Stimulated activated CD8-positive, alpha-beta memory T cell treated with anti-CD3 and anti-CD28 coated beads, Interleukin-15, amount 100 ng/mL, for 1 hour (primary cell): ENCODE measurements around the gene MAPKAP1.

Experiments used
- DNase-seq: peaks from one replicate; pipeline ENCODE4 v3.0.0-alpha.2; 2020; ENCODE audit warnings: low read depth

MAPKAP1 gene

DNA sequence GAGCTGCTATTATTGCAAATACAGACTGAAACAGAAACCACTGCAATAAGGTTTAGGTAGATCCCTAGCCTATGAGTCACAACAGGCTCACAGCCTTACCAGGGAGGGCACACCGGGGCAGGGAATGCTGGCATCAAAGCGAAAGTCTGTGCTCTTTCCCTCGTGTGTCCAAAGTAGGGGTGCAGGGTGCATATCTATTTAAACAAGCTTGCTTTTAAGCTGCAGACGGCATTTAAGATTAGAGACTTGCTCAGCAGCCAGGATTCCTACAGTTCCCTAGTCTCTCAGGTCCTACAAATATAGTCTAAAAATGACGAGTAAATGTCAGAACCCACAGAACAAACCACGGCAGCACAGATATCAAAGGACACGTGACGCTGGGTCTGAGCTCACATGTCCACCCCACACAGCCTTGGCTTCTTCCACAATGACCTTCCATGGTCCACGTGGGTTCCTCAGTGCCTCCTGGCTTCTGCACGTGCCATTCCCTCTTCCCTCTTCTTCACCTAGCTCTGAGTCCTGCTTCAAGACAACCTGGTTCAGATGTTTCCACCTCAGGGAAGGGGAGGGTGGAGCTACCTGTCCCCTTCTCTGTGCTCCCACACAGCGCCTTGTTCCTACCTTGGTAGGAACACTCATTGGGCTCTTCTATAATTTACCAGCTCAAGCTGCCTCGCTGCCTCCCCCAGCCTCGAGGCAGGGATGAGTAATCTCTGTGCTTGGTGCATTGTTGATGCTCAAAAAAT lies 193.2 kb downstream of the MAPKAP1 start:
- DNase-seq = no peak

- DNase-seq = no peak
Observed at GRCh38 chr9:125513303-125513667, 193.7 kb downstream of the MAPKAP1 start.

- no peak for DNase-seq
Observed at GRCh38 chr9:125511789-125512660, 195.0 kb downstream of the MAPKAP1 start.

GRCh38 chr9:125510980-125511379 lies 196.0 kb downstream of the MAPKAP1 start:
- no peak for DNase-seq

GRCh38 chr9:125509476-125509875 lies 197.5 kb downstream of the MAPKAP1 start:
- DNase-seq = no peak

DNA sequence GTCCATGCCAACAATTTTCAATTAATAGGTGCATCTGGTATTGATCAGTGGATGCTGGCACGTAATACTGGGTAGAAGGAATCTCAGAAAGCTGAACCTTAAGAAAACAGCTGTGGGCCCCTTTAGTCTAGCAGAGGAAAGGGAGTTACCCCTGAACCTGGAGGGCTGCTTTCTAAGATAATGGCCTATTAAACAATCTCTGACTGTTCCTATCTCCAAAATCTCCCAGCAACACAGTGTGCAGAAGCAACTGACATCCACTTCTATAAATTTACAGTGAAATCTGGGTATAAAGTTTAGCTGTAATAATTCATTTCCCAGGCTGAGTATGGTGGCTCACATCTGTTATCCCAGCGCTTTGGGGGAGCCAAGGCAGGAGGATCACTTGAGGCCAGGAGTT lies 198.8 kb downstream of the MAPKAP1 start:
- no peak for DNase-seq

- DNase-seq = no peak
Observed at GRCh38 chr9:125507226-125507625, 199.8 kb downstream of the MAPKAP1 start.

DNA sequence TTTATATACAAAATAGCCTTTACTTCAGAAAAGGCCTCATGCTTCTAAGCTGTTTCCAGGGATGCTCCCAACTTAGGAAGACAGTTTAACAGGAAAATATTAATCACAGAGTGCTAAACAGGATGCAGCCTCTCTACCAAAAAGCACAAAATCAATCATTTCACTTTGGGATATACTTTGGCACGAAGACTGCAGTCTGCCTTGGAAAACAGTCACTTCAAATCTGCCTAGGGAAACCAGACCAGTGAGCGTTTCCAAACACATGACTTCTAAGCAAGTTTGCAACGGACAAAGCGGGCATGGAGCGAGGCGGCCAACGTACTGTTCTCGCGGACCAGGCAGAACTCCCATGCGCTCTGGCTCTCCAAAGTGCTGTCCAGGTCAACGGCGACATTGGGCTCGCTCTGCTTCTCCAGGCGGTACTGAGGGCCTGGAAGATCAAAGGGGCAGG lies 201.0 kb downstream of the MAPKAP1 start:
- DNase-seq = no peak

DNA sequence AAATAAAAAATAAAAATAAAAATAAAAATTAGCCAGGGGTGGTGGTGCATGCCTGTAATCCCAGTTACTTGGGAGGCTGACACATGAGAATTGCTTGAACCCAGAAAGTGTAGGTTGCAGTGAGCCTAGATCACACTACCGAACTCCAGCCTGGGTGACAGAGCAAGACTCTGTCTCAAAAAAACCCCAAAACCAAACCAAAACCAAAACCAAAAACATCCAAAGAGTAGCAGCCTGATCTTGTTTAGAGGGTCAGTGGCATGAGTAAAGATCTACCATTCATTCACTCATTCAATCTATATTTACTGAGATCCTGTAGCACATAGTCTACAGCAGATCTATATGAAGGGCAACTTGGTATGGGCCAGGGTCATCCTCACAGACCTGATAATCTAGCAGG lies 202.4 kb downstream of the MAPKAP1 start:
- no peak for DNase-seq

DNA sequence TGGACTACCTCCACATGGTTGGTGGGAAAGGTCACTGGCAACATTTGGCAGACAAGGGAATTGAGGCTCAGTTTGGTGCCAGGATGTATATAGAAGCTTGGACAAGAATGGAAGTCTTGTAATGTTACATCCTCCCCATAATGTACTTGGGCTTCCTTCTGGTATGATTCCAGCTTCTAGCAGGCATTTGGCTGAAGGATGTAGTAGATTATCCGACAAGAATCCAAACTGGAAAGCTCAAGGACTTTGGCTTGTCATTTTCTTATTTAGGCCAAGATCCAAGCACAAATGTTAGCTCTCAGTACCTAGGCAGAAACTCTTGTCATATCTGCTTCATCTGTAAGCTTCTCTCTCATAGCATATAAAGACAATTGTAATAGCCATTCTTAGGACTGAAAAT lies 209.1 kb downstream of the MAPKAP1 start:
- no peak for DNase-seq

- no peak for DNase-seq
Observed at GRCh38 chr9:125497478-125497877, 209.5 kb downstream of the MAPKAP1 start.

DNA sequence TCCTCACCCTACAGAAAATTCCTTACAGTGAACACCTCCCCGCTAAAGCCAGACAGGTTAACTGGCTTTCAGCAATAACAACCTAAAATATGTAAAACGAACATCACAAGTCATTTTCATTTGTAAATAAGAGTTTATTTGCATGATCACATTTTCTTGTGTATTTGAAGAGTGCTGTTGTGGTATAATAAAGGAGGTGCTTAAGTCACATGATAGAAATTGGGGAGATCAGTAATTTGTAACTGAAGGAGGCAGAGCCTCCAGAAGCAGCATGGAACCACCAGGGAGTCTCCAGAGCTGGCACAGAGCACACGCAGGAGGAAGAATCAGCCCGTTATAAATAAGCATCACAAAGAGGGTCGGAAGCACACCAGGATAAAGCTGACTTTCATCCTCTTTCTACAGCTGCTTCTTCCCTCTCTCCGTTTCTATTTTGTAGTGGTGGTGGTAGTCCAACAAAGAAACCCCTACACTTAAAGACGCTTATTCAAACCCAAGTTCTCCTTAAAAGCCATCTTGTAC lies 210.6 kb downstream of the MAPKAP1 start:
- DNase-seq = no peak

DNA sequence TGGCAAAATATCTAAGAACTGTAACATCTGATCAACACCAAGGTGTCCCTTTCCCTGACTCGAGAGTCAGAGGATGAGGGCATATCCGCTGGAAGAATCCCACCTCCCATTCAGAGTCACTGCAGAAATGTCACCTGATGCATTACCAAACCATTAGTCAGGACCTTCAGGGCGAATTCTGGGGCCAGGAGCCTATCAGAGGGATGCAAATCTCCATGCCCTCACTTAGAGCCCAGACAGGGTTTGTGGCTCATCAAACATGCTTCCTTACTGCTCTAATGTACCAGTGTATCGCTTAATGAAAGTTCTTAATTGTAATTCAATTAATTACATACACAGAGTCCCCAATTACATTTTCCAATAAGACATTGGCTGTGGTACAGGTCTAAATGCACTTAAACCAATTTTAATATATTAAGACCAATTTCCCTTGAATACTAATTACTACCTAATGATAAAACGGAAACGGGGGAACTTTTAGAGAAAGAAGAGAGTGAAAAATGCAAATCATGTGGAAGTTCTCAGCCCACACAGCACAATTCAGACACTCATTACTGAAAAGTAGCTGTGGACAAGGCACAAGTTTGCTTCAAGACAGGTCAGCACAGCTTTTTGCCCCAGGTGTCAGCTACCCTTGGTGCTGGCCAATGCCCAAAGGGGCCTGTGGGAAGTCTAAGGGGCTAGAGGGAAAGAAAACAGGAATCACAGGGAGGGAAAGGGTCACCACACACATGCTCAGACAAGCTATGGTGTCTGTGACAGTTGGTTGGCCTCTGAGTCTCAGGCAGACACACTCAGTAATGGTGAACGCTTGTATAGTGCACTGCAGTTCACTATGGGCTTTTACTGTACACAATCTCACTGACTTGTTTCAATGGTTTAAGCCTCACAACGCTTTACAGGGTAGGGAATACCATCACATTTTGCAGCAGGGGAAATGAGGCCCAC lies 211.6 kb downstream of the MAPKAP1 start:
- DNase-seq = no peak

GRCh38 chr9:125494653-125494915 lies 212.4 kb downstream of the MAPKAP1 start:
- no peak for DNase-seq

DNA sequence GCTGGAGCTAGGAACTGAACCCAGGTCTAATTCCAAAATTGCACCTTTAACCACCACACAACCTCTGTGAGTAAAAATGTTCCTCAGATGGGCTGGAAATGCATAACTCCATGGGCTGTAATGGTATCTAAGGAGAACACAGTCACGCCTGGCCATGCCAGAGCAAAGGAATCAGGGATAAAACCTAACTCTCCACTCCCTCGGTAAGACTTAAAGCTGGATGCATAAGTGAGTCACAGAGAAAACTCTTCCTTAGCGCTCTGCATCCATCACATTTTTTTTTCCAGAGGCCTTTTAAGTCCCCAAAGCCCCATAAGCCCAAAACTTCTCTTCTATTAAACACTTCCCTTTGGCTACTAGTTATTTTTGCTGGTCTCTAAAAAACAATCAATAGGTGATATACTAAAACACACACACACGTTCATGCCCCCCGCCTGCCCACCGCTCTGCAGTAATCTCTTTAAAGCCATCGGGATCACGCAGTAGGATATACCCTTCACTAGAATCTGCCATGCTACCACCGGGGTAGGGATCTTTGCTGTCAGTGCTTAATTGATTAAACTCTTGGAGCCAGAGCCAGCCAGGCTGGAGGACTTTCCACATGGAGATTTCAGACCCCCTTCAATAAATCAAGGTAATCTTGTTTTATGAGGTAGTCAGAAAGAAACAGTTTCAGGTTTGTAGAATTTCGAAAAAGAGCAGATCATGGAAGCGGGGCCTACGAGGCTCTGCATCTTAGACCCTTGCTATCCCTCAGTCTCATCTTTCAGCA lies 212.9 kb downstream of the MAPKAP1 start:
- no peak for DNase-seq

GRCh38 chr9:125493384-125493783 lies 213.6 kb downstream of the MAPKAP1 start:
- DNase-seq = no peak

DNA sequence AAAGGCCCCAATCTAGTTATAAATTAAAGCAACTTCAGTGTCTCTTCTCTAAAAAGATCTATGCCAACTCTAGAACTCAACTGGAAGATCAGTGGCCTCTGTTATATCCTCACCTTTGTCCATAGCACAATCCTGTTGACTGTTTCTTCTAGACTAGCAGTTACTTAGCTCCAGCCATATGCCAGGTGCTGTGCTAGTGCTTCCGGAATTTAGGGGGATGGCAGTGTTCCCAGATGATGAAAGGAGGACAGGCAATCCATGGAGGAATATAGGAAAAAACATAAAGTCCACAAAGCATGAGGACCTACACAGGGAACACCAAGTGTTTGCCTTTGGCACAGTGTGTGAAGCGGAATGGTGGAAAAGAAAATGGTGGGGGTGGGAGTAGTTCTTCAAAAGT lies 214.3 kb downstream of the MAPKAP1 start:
- DNase-seq = no peak

- no peak for DNase-seq
Observed at GRCh38 chr9:125487842-125488241, 219.2 kb downstream of the MAPKAP1 start.

DNA sequence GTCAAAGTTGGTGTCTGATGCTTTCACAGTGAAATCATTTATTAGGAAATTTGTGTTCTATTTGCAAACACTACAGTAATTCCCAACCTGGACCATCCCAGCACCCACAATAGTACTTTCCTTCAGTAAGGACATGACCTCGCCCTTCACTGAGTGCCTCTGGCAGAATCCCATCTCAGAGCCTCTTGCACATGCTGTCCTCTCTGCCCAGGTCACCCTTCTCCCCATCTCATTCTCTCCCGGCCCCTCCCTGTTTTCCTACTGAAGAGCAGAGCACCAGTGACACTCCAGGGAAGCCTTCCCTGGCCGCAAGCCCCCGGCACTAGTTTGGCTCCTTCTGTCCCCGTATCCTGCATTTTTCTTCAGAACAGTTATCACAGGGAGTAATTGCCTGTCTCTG lies 220.4 kb downstream of the MAPKAP1 start:
- DNase-seq = no peak

- DNase-seq = no peak
Observed at GRCh38 chr9:125486152-125486508, 220.9 kb downstream of the MAPKAP1 start.

- DNase-seq = no peak
Observed at GRCh38 chr9:125485471-125486151, 221.4 kb downstream of the MAPKAP1 start.
